Breast epithelium (tissue), 4 donors: ENCODE results near the gene PLGLB1. TPM values are rescaled to one million over a fixed set of nuclear protein-coding genes. Genes with fewer than 3 reads are reported as not detected.
"Not testable (repeated sequence)": the region's sequence is repeated elsewhere in the genome, so short reads cannot be mapped to it uniquely, and the experiment has no call there.

Experiments
- DNase-seq, 2 donors: peaks; one replicate each; pipeline ENCODE4 v3.0.0-alpha.2; 2019; ENCODE audit warnings: low spot score in 2 of 2
- H3K27ac ChIP-seq, 2 donors: fragments of 200-600 bp; sonication (generic) in 1 of 2; one replicate each; pipeline ENCODE4 v1.5.1; 2016 to 2019; ENCODE audit warnings: mild to moderate bottlenecking in 1 of 2
- H3K27me3 ChIP-seq, 2 donors: fragments of 200-600 bp; sonication (generic) in 1 of 2; one replicate each; pipeline versions ENCODE4 v1.5.1 to v1.6.0; 2017 to 2019; ENCODE audit warnings: control low read depth in 1 of 2, mild to moderate bottlenecking in 1 of 2
- H3K36me3 ChIP-seq: fragments of 200-600 bp; one replicate; pipeline ENCODE4 v1.5.1; 2019
- H3K4me1 ChIP-seq, 2 donors: fragments of 200-600 bp; sonication (generic); one replicate each; pipeline ENCODE4 v1.5.1; 2016 to 2019; ENCODE audit warnings: control low read depth in 1 of 2
- H3K4me3 ChIP-seq, 3 donors: fragments of 200-600 bp; sonication (generic); 1 replicate in 2 of 3; 2 replicates in 1 of 3; pipeline ENCODE4 v1.5.1; 2016 to 2019; ENCODE audit warnings: mild to moderate bottlenecking in 3 of 3, moderate library complexity in 2 of 3
- H3K9me3 ChIP-seq, 2 donors: fragments of 200-600 bp; sonication (generic) in 1 of 2; one replicate each; pipeline ENCODE4 v1.5.1; 2016 to 2019; ENCODE audit warnings: control low read depth in 1 of 2
- intact Hi-C: fragments of 100-400 bp; cut with DNase I; formaldehyde crosslinking; loops from one replicate; pipeline ENCODE4 v1.15.1; 2023; ENCODE audit warnings: low total_unique reads
- total RNA-seq, 3 donors: library from RNA; depleted of rRNA; stranded (reverse); fragments of >200 nt; gene quantifications; one replicate each; pipeline ENCODE4 v1.1.0, GENCODE V29; 2016

The PLGLB1 gene
- total RNA-seq: 1 to 10 TPM in 2 of 3 donors, not detected in 1; 6.0 to 8.8 TPM

DNA sequence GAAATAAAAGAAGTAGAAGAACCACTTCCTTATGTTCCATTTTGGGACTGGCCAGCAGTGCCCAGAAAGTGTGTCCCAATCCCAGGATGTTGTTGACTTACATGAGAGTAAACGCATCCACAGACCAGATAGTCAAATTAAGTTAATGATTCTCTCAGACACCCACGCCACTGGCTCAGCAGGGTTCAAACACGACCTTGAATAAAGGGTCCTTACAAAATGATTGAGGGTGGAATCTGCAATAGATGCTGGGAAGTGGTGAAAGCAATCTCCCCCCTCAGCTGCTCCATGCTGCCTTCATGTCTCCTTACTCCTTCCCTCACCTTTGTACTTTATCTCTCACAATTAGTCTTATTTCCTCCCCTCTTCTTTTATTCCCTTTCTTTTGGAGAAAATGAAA lies at the start of gene PLGLB1:
PLGLB1 (minus strand) TSS at position 101 of the 400 bp plus-strand sequence; CDS start at position 40, 61 bp downstream.
- intact Hi-C loops, H3K4me3 ChIP-seq, H3K36me3 ChIP-seq, H3K4me1 ChIP-seq, H3K27me3 ChIP-seq, H3K27ac ChIP-seq, H3K9me3 ChIP-seq, DNase-seq: not testable (repeated sequence)

DNA sequence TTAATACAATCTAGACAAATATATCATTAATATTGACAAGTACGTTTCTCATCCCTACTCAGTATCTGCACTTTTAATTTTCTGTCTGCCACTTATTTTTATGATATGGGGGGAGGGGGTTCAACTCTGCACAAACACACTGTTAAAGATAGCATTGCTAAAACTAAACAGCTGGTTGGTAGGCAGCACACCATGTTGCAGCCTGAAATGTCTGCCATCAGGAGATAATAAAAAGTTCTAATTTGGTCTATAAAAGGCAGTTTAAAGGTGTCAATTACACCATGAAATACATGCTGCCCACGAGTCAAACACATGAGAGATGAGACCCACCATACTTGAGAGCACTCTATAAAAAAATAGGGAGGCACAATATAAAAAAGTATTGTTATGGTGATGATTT lies 42.7 kb upstream of the PLGLB1 start:
- H3K27me3 ChIP-seq, DNase-seq, H3K9me3 ChIP-seq, H3K4me1 ChIP-seq, H3K27ac ChIP-seq, H3K4me3 ChIP-seq, H3K36me3 ChIP-seq, intact Hi-C loops: not testable (repeated sequence)

DNA sequence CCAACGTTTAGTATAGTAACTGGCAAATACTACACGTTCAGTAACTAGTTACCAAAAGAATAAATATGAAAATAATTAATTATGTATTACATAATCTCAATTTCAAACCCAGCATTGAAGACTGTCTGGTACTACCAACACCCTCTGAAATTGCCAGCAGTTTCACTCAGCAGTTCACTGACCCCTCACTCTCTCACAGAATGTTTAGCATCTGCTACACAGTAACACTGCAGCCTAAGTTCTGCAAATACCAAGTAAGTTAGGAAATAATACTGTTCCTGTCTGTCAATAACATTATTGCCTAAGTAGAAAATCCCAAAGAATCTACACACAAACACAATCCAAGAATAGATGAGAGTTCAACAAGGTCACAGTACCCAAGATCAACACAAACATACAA lies 41.8 kb upstream of the PLGLB1 start:
- H3K27me3 ChIP-seq, H3K9me3 ChIP-seq, H3K36me3 ChIP-seq, intact Hi-C loops, H3K4me1 ChIP-seq, H3K27ac ChIP-seq, DNase-seq, H3K4me3 ChIP-seq: not testable (repeated sequence)

- intact Hi-C loops, DNase-seq, H3K27me3 ChIP-seq, H3K4me1 ChIP-seq, H3K27ac ChIP-seq, H3K4me3 ChIP-seq, H3K36me3 ChIP-seq, H3K9me3 ChIP-seq: not testable (repeated sequence)
Measured at GRCh38 chr2:87061519-87061918, 39.9 kb upstream of the PLGLB1 start.

GRCh38 chr2:87057606-87058005 lies 36.0 kb upstream of the PLGLB1 start:
- H3K27ac ChIP-seq, H3K9me3 ChIP-seq, H3K27me3 ChIP-seq, DNase-seq, intact Hi-C loops, H3K4me1 ChIP-seq, H3K4me3 ChIP-seq, H3K36me3 ChIP-seq: not testable (repeated sequence)

DNA sequence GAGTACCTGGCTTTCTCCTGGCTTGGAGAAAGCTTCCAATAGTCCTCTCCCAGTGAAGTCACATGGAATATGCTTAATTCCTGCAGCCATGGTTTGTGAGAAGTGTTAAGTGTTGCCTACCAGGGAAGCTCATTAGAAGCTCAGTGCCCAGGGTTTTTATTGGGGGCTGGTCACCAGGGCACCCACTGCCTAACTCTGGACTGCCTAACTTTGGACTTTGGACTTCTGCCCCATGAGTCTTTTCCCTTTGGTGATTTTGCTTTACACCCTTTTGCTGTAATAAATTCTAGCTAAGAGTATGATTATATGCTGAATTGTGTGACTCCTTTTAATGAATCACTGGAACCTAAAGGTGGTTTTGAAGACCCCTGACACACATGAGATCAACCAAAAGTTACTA lies 35.2 kb upstream of the PLGLB1 start:
- H3K36me3 ChIP-seq, intact Hi-C loops, H3K4me1 ChIP-seq: not testable (repeated sequence)

GRCh38 chr2:87056435-87056834 lies 34.8 kb upstream of the PLGLB1 start:
- H3K4me3 ChIP-seq, H3K27ac ChIP-seq, H3K9me3 ChIP-seq, H3K27me3 ChIP-seq, intact Hi-C loops, H3K4me1 ChIP-seq, H3K36me3 ChIP-seq, DNase-seq: not testable (repeated sequence)

More for the DNA sequence above, 35.2 kb upstream of the PLGLB1 start:
- H3K9me3 ChIP-seq, H3K4me3 ChIP-seq, DNase-seq, H3K27ac ChIP-seq, H3K27me3 ChIP-seq: not testable (repeated sequence)

DNA sequence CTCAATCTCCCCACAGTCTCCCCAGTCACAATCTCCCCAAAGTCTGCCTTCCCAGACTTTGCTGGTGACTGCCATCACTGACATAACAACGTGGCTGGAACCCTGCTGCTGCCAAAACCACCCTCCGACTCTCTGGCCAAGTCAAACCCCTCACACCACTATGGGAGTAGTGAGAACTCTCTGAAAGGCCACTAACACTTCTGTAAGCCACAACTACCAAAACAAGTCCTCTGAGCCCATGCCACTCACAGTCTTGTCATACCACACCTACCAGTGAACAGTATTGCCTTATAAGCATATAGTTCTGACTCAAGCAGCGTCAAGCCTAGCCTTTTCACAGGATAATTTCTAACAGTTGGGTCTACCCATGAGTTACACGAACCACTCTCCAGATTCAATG lies 32.7 kb upstream of the PLGLB1 start:
- H3K4me1 ChIP-seq, H3K36me3 ChIP-seq, H3K9me3 ChIP-seq, intact Hi-C loops, H3K4me3 ChIP-seq, DNase-seq, H3K27ac ChIP-seq, H3K27me3 ChIP-seq: not testable (repeated sequence)

DNA sequence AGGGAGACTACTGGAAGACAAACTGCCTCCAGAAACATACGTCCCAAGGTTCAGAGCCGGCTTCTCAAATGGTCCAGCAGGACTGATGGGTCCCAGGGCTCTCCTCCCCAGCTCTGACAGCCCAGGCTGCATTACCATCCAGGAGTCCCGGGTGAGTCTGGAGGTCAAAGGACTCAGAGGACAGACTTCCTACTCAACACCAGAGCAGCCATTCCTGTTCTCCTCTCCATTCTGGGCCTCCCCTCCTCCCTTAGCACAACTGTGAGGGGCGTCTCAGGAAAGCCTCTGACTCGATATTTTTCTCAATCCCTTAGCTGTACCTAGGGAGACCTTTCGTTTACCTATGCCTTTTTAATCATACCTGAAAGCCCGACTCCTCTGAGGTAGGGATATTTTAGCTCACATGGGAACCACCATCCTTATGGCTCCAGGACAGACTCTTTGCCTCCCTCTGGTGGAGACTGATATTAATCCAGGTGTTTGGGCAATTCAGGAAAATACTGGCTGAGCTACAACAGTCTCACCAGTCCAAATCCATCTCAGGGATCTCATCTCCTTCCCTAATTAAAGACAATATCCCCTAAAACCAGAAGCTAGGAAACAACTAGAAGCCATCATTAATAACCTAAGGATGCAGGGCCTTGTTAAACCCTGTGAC lies 19.8 kb upstream of the PLGLB1 start:
- H3K9me3 ChIP-seq, H3K27me3 ChIP-seq, H3K4me1 ChIP-seq, DNase-seq, intact Hi-C loops, H3K27ac ChIP-seq, H3K36me3 ChIP-seq, H3K4me3 ChIP-seq: not testable (repeated sequence)

- intact Hi-C loops, H3K27me3 ChIP-seq, H3K9me3 ChIP-seq, H3K27ac ChIP-seq, H3K4me1 ChIP-seq, DNase-seq, H3K36me3 ChIP-seq, H3K4me3 ChIP-seq: not testable (repeated sequence)
Measured at GRCh38 chr2:87028607-87029006, 7.0 kb upstream of the PLGLB1 start.

DNA sequence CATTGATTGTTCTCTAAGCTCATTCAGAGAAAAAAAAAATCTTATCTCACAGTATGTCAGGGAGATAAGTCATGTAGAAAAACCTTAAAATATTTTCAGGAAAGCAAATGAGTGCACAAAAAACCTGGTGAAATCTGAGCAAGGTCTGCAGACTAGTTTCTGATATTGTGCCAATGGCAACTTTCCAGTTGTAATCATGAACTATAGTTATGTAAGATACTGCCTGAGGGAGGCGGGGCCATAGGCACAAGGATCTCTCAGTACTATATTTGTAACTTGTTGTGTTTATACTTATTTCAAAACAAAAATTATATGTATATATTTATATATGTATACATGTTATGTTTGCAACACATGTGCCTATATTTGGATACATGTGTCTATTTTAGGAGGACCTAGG lies 5.2 kb upstream of the PLGLB1 start:
- H3K27ac ChIP-seq, H3K9me3 ChIP-seq, H3K36me3 ChIP-seq, H3K4me3 ChIP-seq, intact Hi-C loops, H3K27me3 ChIP-seq, H3K4me1 ChIP-seq, DNase-seq: not testable (repeated sequence)

GRCh38 chr2:87025927-87026326 lies 4.3 kb upstream of the PLGLB1 start:
- H3K9me3 ChIP-seq, H3K27me3 ChIP-seq, H3K27ac ChIP-seq, H3K4me3 ChIP-seq, H3K4me1 ChIP-seq, DNase-seq, intact Hi-C loops, H3K36me3 ChIP-seq: not testable (repeated sequence)

DNA sequence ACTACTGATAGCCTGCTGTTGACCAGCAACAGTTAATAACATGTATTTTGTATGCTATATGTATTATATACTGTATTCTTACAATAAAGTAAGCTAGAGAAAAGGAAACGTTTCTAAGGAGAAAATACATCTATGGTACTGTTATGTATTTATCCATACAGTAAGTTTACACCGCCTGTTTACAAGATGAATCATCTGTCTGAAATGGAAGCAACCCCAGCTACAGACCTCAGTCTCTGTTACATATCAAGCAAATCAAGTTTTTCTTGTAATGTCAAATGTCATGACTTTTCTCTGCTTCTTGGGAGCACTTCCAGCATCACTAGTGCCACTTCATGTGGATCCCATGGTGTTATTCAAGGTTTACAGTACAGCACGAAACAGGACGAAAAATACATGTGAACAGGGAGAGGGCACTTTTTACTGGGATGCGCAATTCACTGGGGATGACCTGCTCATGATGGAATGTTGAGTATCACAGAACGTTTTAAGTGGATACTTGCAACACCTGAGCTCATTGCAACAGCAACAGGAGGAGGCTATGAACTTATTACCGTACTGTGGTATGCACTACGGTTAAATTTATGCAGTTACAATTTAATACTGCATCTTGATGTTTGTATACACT lies 2.5 kb upstream of the PLGLB1 start:
- H3K4me1 ChIP-seq, intact Hi-C loops, H3K36me3 ChIP-seq, H3K9me3 ChIP-seq, H3K27me3 ChIP-seq, H3K4me3 ChIP-seq, DNase-seq, H3K27ac ChIP-seq: not testable (repeated sequence)

- H3K4me1 ChIP-seq, H3K27me3 ChIP-seq, DNase-seq, intact Hi-C loops, H3K4me3 ChIP-seq, H3K9me3 ChIP-seq, H3K36me3 ChIP-seq, H3K27ac ChIP-seq: not testable (repeated sequence)
Measured at GRCh38 chr2:87021043-87021442, 601 bp downstream of the PLGLB1 start.
